ENCODE data around the gene BCL7C. TPM values are rescaled to one million over a fixed set of nuclear protein-coding genes. Genes with fewer than 3 reads are reported as not detected.

BCL7C gene
- total and polyA plus RNA-seq, 2 of the 13 experiments (the other 11 are each of a cell fraction or from before 2014, with no cell fraction given): 17.7 to 33.8 TPM

DNA sequence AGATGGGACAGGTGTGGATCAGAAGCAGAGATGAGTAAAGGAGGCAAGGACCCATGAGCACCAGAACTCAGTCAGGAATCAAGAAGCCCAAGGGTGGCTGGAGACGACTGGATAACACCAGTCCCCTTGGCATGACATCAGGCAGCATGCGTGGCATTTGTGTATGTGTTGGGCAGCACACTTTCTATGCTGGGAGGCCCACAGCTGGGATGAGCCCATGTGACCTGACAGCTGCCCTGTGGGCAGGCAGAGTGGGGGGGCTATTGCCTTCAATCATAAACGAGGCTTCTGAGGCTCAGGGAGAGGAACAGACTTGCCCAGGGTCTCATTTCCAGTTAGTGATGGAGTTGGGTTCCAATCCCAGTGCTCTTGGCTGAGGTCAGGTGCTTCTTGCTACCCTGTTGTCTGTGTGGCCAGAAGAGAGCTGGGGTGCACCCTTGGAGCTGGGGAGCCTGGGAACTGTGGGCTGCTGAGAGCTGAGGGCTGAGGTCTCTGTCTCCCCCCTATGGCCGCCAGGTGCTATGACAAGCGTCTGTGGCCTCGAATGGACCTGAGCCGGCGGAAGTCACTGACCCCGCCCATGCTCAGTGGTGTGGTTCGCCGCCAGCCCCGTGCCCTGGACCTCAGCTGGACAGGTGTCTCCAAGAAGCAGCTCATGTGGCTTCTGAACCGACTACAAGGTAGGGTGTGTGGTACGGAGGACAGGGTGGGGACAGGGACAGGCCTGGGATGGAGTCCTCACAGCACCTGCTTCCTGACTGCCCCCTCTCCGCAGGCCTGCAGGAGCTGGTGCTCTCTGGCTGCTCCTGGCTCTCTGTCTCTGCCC is 47.9 kb upstream of the BCL7C start (continued):
- TF ChIP-seq, protein P1, sequence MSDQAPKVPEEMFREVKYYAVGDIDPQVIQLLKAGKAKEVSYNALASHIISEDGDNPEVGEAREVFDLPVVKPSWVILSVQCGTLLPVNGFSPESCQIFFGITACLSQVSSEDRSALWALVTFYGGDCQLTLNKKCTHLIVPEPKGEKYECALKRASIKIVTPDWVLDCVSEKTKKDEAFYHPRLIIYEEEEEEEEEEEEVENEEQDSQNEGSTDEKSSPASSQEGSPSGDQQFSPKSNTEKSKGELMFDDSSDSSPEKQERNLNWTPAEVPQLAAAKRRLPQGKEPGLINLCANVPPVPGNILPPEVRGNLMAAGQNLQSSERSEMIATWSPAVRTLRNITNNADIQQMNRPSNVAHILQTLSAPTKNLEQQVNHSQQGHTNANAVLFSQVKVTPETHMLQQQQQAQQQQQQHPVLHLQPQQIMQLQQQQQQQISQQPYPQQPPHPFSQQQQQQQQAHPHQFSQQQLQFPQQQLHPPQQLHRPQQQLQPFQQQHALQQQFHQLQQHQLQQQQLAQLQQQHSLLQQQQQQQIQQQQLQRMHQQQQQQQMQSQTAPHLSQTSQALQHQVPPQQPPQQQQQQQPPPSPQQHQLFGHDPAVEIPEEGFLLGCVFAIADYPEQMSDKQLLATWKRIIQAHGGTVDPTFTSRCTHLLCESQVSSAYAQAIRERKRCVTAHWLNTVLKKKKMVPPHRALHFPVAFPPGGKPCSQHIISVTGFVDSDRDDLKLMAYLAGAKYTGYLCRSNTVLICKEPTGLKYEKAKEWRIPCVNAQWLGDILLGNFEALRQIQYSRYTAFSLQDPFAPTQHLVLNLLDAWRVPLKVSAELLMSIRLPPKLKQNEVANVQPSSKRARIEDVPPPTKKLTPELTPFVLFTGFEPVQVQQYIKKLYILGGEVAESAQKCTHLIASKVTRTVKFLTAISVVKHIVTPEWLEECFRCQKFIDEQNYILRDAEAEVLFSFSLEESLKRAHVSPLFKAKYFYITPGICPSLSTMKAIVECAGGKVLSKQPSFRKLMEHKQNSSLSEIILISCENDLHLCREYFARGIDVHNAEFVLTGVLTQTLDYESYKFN (CRISPR knock-in tag; conservative IDR thresholded peaks at IDR 0.05): peak; percentile 48; the same call in 1 of the 2 replicates
- no peak; the same call in none of the 2 replicates for TF ChIP-seq ZNF567 (CRISPR knock-in tag; IDR thresholded peaks at IDR 0.05; ENCODE audit: borderline replicate concordance)
- 0 out of 2 replicates have a peak, but pooled peaks have one; percentile 44 for TF ChIP-seq ZFP82 (CRISPR knock-in tag; IDR thresholded peaks at IDR 0.05; ENCODE audit: borderline replicate concordance)
- TF ChIP-seq, protein P2, sequence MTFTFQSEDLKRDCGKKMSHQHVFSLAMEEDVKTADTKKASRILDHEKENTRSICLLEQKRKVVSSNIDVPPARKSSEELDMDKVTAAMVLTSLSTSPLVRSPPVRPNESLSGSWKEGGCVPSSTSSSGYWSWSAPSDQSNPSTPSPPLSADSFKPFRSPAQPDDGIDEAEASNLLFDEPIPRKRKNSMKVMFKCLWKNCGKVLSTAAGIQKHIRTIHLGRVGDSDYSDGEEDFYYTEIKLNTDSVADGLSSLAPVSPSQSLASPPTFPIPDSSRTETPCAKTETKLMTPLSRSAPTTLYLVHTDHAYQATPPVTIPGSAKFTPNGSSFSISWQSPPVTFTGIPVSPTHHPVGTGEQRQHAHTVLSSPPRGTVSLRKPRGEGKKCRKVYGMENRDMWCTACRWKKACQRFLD (CRISPR knock-in tag; IDR thresholded peaks at IDR 0.05; ENCODE audit: borderline replicate concordance): no peak
- TF ChIP-seq NCOA5 (CRISPR knock-in tag; IDR thresholded peaks at IDR 0.05): no peak
- TF ChIP-seq ATAD3A (CRISPR knock-in tag; IDR thresholded peaks at IDR 0.05): no peak
- TF ChIP-seq, protein P3, sequence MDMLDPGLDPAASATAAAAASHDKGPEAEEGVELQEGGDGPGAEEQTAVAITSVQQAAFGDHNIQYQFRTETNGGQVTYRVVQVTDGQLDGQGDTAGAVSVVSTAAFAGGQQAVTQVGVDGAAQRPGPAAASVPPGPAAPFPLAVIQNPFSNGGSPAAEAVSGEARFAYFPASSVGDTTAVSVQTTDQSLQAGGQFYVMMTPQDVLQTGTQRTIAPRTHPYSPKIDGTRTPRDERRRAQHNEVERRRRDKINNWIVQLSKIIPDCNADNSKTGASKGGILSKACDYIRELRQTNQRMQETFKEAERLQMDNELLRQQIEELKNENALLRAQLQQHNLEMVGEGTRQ (IDR thresholded peaks at IDR 0.05; ENCODE audit: low read depth, low read length): peak; percentile 34; the same call in 1 of the 2 replicates
- TF ChIP-seq, protein P3 (CRISPR knock-in tag; IDR thresholded peaks at IDR 0.05; ENCODE audit: borderline replicate concordance): peak; percentile 62; the same call in 1 of the 2 replicates
- TF ChIP-seq CENPT (CRISPR knock-in tag; IDR thresholded peaks at IDR 0.05; ENCODE audit: low read depth): no peak
- no peak for TF ChIP-seq RBAK (CRISPR knock-in tag; IDR thresholded peaks at IDR 0.05)
- TF ChIP-seq ZNF460 (CRISPR knock-in tag; IDR thresholded peaks at IDR 0.05; ENCODE audit: borderline replicate concordance): no peak
- TF ChIP-seq, protein P4, sequence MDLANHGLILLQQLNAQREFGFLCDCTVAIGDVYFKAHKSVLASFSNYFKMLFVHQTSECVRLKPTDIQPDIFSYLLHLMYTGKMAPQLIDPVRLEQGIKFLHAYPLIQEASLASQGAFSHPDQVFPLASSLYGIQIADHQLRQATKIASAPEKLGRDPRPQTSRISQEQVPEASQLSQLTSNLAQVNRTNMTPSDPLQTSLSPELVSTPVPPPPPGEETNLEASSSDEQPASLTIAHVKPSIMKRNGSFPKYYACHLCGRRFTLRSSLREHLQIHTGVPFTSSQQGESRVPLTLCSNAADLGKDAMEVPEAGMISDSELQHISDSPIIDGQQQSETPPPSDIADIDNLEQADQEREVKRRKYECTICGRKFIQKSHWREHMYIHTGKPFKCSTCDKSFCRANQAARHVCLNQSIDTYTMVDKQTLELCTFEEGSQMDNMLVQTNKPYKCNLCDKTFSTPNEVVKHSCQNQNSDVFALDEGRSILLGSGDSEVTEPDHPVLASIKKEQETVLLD (CRISPR knock-in tag; IDR thresholded peaks at IDR 0.05; ENCODE audit: low read depth): no peak
- TF ChIP-seq PAF1 (CRISPR knock-in tag; IDR thresholded peaks at IDR 0.05): no peak
- no peak for TF ChIP-seq ATM (IDR thresholded peaks at IDR 0.05; ENCODE audit: borderline replicate concordance)
- 0 out of 2 replicates have a peak, but pooled peaks have one; percentile 5 for TF ChIP-seq BHLHE40 (IDR thresholded peaks at IDR 0.05; ENCODE audit: low read length)
- TF ChIP-seq GZF1 (CRISPR knock-in tag; IDR thresholded peaks at IDR 0.05): no peak
- no peak for TF ChIP-seq NR1H2 (CRISPR knock-in tag; IDR thresholded peaks at IDR 0.05; ENCODE audit: borderline replicate concordance, low read depth)
- no peak for TF ChIP-seq ZNF333 (CRISPR knock-in tag; IDR thresholded peaks at IDR 0.05; ENCODE audit: borderline replicate concordance)
- no peak for TF ChIP-seq ZNF577 (CRISPR knock-in tag; IDR thresholded peaks at IDR 0.05; ENCODE audit: borderline replicate concordance, low read depth)

Measured in HepG2 (cell line).